ENCODE measurements around the gene APBB2.

DNA sequence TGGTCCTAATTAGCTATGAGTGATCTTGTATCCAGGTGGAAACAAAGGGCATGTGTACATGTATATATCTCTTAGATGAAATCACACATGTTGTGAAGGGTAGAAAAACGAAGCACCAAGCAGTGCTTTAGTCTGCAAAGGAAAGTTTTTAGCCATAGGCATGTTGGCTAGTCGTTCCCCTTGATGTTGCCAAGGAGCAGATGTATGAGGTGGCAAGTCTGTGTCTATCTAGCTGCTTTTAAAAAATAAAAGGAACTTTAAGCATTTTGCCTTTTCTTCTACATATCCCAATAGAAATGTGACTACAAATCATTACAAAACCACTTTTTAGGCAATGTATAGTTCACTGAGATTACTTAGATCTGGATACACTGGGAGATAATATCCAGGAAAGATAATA is 401.5 kb downstream of the APBB2 start:
- no peak for TF ChIP-seq POLR2A (IDR thresholded peaks at IDR 0.05)
- TF ChIP-seq, protein P1, sequence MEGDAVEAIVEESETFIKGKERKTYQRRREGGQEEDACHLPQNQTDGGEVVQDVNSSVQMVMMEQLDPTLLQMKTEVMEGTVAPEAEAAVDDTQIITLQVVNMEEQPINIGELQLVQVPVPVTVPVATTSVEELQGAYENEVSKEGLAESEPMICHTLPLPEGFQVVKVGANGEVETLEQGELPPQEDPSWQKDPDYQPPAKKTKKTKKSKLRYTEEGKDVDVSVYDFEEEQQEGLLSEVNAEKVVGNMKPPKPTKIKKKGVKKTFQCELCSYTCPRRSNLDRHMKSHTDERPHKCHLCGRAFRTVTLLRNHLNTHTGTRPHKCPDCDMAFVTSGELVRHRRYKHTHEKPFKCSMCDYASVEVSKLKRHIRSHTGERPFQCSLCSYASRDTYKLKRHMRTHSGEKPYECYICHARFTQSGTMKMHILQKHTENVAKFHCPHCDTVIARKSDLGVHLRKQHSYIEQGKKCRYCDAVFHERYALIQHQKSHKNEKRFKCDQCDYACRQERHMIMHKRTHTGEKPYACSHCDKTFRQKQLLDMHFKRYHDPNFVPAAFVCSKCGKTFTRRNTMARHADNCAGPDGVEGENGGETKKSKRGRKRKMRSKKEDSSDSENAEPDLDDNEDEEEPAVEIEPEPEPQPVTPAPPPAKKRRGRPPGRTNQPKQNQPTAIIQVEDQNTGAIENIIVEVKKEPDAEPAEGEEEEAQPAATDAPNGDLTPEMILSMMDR (IDR thresholded peaks at IDR 0.05), result no peak

All from gastroesophageal sphincter (tissue), 3 donors.